Ovary (tissue), 10 donors: Measurements from ENCODE around the gene STC2. TPM values are rescaled to one million over a fixed set of nuclear protein-coding genes. Genes with fewer than 3 reads are reported as not detected.
"Not testable (repeated sequence)": the region's sequence is repeated elsewhere in the genome, so short reads cannot be mapped to it uniquely, and the experiment has no call there.

Experiments used
- DNase-seq, 5 donors: peaks; one replicate each; pipeline ENCODE4 v3.0.0-alpha.2; 2019 to 2020
- H3K27ac ChIP-seq, 2 donors: fragments of 200-600 bp; one replicate each; pipeline versions ENCODE4 v1.5.1 to v1.8.0; 2019 to 2022
- H3K27me3 ChIP-seq: fragments of 200-600 bp; one replicate; pipeline ENCODE4 v1.8.0; 2022
- H3K36me3 ChIP-seq: fragments of 200-600 bp; sonication (generic); one replicate; pipeline ENCODE4 v1.5.1; 2019
- H3K4me1 ChIP-seq: one replicate; pipeline ENCODE4 v1.8.1; 2013; ENCODE audit warnings: mild to moderate bottlenecking, moderate library complexity; ENCODE audit not compliant: insufficient read depth
- H3K4me3 ChIP-seq: fragments of 200-600 bp; sonication (generic); one replicate; pipeline ENCODE4 v1.5.1; 2017
- H3K9me3 ChIP-seq, 2 donors: fragments of 200-600 bp in 1 of 2; sonication (generic) in 1 of 2; one replicate each; pipeline versions ENCODE4 v1.5.1 to v1.8.1; 2013 to 2019; ENCODE audit warnings: mild to moderate bottlenecking in 1 of 2, moderate library complexity in 1 of 2
- EP300 ChIP-seq: sonication (generic); formaldehyde crosslinking; IDR thresholded peaks from one replicate; pipeline ENCODE4 v1.6.1; 2017; ENCODE audit warnings: antibody characterized with exemption
- POLR2A ChIP-seq: fragments of 450-650 bp; IDR thresholded peaks from one replicate; pipeline ENCODE4 v1.6.1; 2017; ENCODE audit warnings: antibody characterized with exemption, mild to moderate bottlenecking, moderate library complexity
- whole genome bisulfite sequencing, 3 donors: extraction: QIAGEN DNeasy Blood & Tissue Kit in 1 of 3; methylation state at CpG; one replicate each; pipeline versions ENCODE4 v1.1.5 to v1.1.7; 2013 to 2017; 5-methylcytosine and 5-hydroxymethylcytosine counted together
- intact Hi-C, 4 donors: fragments of 100-400 bp; cut with DNase I; formaldehyde crosslinking; loops; one replicate each; pipeline versions ENCODE4 v1.11.0 to v1.15.1; 2022 to 2023
- long read RNA-seq, 3 donors: library from polyadenylated mRNA in 2 of 3; unstranded in 2 of 3; transcript quantifications; one replicate each; pipeline ENCODE4 v2.0.0 and lab custom pipeline, GENCODE V29; 2021 to 2026
- polyA plus RNA-seq, 2 donors: library from polyadenylated mRNA; stranded (reverse); fragments of 200-250 nt in 1 of 2; fragments of 350-450 nt in 1 of 2; fragmentation: Illumina TruSeq in 1 of 2; extraction: RNeasy Lipid Tissue Mini Kit (QIAGEN cat#74804) in 1 of 2; gene quantifications; one replicate each; pipeline ENCODE4 v1.2.3, GENCODE V29; 2013 to 2014
- total RNA-seq, 7 donors: library from RNA; depleted of rRNA in 2 of 7; stranded (reverse); fragments of >200 nt in 2 of 7; fragmentation: NEBNext Ultra II Directional in 3 of 7; extraction: Animal tissue kit (Norgen Biotek cat#: 25700) in 3 of 7; gene quantifications; one replicate each; pipeline versions ENCODE4 v1.1.0 to v1.2.4, GENCODE V29; 2016 to 2023
- TF ChIP-seq, protein P1 (sequence below), 3 donors: fragments of 450-650 bp in 2 of 3; fragments of 200-600 bp in 1 of 3; IDR thresholded peaks; one replicate each; pipeline versions ENCODE4 v1.5.1 to v1.8.0; 2016 to 2022; ENCODE audit warnings: antibody characterized with exemption in 3 of 3, mild to moderate bottlenecking in 1 of 3
- donor health status: DM: no; HTN: no; CAD: no; lungs with moderate emphysema.
- donor health status: DM: no; HTN: no; CAD: no.
- donor health status: Bipolar disorder and iron deficiency.
- donor health status: DM: yes; HTN: yes; CAD: no.
- donor health status: DM: no; HTN: no; CAD: no.
- donor health status: DM: yes; HTN: yes; CAD: no.

Gene STC2, protein sequence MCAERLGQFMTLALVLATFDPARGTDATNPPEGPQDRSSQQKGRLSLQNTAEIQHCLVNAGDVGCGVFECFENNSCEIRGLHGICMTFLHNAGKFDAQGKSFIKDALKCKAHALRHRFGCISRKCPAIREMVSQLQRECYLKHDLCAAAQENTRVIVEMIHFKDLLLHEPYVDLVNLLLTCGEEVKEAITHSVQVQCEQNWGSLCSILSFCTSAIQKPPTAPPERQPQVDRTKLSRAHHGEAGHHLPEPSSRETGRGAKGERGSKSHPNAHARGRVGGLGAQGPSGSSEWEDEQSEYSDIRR
- 1 to 10 TPM in 2 of 7 donors, under 1 TPM in 5; 0.45 to 8.3 (median 0.83) TPM for total RNA-seq
- polyA plus RNA-seq: 1 to 10 TPM in 1 of 2 donors, under 1 TPM in 1; 0.71 to 3.2 TPM
- long read RNA-seq, donor 1, partial matches to known transcripts: 0 of 1 reads
- long read RNA-seq, donor 1, other reads (novel, unspliced or antisense): 1 of 1 reads
- long read RNA-seq, donor 2, full-length matches to known transcripts: 3 of 3 reads
- long read RNA-seq, donor 2, partial matches to known transcripts: 0 of 3 reads
- long read RNA-seq, donor 2, other reads (novel, unspliced or antisense): 0 of 3 reads
- long read RNA-seq, donor 3, full-length matches to known transcripts: 3 of 4 reads
- long read RNA-seq, donor 3, partial matches to known transcripts: 0 of 4 reads
- long read RNA-seq, donor 3, other reads (novel, unspliced or antisense): 1 of 4 reads

DNA sequence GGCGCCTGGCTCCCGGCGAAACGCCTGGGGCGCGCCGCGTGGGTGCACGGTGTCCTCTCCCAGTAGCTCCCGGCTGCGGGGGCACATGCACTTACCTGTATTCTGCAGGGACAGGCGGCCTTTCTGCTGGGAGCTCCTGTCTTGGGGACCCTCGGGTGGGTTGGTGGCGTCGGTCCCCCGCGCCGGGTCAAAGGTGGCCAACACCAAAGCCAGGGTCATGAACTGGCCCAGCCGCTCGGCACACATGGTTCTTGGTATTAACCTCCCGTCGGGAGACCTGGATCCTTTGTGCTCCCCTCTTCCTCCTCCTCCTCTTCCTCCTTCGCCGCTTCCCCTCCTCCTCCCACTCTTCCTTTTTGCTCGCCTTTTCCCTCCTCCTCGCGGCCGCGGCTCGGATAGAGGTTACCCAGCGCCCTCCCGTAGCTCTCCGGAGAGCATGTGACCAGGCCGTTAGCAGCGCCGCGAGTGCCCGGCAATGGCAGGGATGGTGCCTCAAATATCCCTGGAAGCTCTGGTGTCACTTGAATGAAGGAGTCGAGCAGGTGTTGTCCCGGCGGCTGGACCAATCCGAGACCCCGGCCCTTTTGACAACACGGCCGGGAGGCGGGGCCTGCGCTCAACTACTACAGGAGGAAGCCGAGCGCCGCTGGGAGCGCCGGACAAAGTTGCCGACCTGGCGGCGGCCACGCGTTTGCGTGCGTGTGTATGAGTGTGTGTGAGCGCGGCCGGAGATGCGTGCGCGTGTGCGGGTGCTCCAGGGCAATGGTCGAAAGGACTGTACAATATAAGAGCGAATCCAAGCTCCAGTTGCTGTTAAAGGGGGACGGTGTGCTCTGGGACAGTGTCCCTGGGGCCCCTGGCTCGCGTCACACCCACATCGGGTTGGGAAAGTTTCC, at the start of gene STC2:
TSS of gene STC2 (minus strand) at position 467 of the 896 bp plus-strand sequence. CDS start at position 246, 221 bp downstream.
- Histone ChIP-seq H3K4me1 (peaks cover 5% of the 10 kb centered on the region), H3K27me3 (no peaks in the 10 kb centered on the region), H3K36me3 (no peaks in the 10 kb centered on the region), H3K4me3 (peak within 1 kb of the TSS; percentile 29), H3K9me3 (no peaks in the 10 kb centered on the region), H3K27ac (no peak within 1 kb of the TSS)
- intact Hi-C loops: no loop called here
- 0 to 1% (median 1%) methylated on average over 72 of the region's 72 CpGs for WGBS, 3 donors
- no peak for TF ChIP-seq POLR2A
- TF ChIP-seq EP300: no peak
- TF ChIP-seq, protein P1, sequence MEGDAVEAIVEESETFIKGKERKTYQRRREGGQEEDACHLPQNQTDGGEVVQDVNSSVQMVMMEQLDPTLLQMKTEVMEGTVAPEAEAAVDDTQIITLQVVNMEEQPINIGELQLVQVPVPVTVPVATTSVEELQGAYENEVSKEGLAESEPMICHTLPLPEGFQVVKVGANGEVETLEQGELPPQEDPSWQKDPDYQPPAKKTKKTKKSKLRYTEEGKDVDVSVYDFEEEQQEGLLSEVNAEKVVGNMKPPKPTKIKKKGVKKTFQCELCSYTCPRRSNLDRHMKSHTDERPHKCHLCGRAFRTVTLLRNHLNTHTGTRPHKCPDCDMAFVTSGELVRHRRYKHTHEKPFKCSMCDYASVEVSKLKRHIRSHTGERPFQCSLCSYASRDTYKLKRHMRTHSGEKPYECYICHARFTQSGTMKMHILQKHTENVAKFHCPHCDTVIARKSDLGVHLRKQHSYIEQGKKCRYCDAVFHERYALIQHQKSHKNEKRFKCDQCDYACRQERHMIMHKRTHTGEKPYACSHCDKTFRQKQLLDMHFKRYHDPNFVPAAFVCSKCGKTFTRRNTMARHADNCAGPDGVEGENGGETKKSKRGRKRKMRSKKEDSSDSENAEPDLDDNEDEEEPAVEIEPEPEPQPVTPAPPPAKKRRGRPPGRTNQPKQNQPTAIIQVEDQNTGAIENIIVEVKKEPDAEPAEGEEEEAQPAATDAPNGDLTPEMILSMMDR (IDR thresholded peaks at IDR 0.05): no peak
- DNase-seq: peak in 3 of 5 donors; percentile 49 to 62 (median 59)

DNA sequence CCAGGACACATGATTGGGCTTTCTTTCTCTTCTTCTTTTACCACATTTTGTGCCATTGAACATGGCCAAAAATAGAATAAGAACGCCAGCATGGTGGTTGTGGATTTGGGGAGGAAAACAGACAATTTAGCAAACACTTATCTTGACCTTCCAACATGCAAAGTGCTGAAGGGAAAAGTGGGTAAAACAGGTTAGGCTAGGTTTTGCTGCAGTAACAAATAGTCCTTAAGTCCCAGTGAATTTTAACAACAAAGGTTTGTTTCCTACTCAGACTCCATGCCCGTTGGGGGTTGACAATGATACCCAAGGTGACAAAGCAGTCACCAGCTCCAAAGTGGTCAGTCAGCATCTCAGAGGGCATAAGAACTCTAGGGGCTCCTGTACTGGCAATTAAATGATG, 43.2 kb upstream of the STC2 start:
- H3K27me3 ChIP-seq: no peaks in the 10 kb centered on the region
- H3K4me3 ChIP-seq: no peak overlapping the region
- WGBS, 3 donors: 65 to 85% (median 81%) methylated on average over 2 of the region's 2 CpGs
- no peak for DNase-seq
- TF ChIP-seq POLR2A (no peak), EP300 (no peak)
- TF ChIP-seq, protein P1 (IDR thresholded peaks at IDR 0.05): no peak
- intact Hi-C loops: no loop called here
- H3K9me3 ChIP-seq: no peaks in the 10 kb centered on the region
- H3K4me1 ChIP-seq: no peaks in the 10 kb centered on the region
- no peak overlapping the region for H3K27ac ChIP-seq
- no peaks in the 10 kb centered on the region for H3K36me3 ChIP-seq

DNA sequence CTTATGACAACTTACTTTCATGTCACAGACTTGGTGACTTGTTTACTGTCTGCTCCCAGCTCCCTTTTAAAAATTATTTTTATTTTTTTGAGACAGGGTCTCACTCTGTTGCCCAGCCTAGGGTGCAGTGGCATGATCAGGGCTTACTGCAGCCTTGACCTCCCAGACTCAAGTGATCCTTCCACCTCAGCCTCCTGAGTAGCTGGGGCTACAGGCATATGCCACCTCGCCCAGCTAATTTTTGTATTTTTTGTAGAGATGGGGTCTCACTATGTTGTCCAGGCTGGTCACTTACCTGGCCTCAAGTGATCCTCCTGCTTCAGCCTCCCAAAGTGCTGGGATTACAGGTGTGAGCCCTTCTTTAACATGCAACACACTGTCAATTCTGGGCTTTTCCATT, 35.2 kb upstream of the STC2 start:
- H3K36me3 ChIP-seq, DNase-seq, H3K27me3 ChIP-seq, intact Hi-C loops, H3K4me3 ChIP-seq, H3K4me1 ChIP-seq, H3K27ac ChIP-seq, H3K9me3 ChIP-seq: not testable (repeated sequence)
- WGBS, 3 donors: 85 to 100% (median 95%) methylated on average over 1 of the region's 1 CpG

DNA sequence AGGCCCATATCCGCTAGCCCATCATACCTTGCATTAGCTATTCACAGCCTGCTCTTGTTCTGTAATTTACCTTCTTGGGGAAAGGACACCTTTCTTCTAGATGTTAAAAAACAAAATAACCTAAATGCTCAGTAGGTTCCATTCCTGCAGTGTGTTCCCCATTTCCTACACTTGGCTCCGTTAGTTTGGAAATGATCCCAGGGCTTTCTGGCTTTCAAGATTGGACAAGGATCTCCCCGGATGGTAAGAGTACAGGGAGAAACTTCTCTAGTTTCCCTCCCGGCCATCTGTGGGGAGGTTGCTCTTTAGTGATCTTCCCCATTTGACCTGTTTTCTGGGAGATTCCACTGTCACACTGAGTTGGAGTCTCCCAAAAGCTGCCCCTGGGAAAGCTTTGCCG, 27.3 kb upstream of the STC2 start:
- H3K4me1 ChIP-seq: no peaks in the 10 kb centered on the region
- H3K9me3 ChIP-seq: no peaks in the 10 kb centered on the region
- intact Hi-C loops: no loop called here
- H3K27me3 ChIP-seq: no peaks in the 10 kb centered on the region
- no peaks in the 10 kb centered on the region for H3K36me3 ChIP-seq
- WGBS, 3 donors: 41 to 54% (median 52%) methylated on average over 5 of the region's 5 CpGs
- DNase-seq: no peak
- no peak overlapping the region for H3K27ac ChIP-seq
- H3K4me3 ChIP-seq: no peak overlapping the region
- no peak for TF ChIP-seq EP300
- TF ChIP-seq POLR2A: no peak
- TF ChIP-seq, protein P1 (IDR thresholded peaks at IDR 0.05): no peak
